Measurements from ENCODE around the gene RETN.

The RETN gene

DNA sequence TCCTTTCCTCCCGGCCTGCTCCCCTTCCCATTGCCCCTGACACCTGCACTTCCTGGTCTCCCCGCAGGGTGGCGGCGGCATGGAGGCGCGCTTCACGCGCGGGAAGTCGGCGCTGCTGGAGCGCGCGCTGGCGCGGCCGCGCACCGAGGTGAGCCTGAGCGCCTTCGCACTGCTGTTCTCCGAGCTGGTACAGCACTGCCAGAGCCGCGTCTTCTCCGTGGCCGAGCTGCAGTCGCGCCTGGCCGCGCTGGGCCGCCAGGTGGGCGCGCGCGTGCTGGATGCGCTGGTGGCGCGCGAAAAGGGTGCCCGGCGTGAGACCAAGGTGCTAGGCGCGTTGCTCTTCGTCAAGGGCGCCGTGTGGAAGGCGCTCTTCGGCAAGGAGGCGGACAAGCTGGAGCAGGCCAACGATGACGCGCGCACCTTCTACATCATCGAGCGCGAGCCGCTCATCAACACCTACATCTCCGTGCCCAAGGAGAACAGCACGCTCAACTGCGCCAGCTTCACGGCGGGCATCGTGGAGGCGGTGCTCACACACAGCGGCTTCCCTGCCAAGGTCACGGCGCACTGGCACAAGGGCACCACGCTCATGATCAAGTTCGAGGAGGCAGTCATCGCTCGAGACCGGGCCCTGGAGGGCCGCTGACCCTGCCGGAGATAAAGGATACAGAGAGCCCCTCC lies 13.5 kb downstream of the RETN start:
- no peak for DNase-seq (ENCODE audit: low read depth in 2 of 2)

DNA sequence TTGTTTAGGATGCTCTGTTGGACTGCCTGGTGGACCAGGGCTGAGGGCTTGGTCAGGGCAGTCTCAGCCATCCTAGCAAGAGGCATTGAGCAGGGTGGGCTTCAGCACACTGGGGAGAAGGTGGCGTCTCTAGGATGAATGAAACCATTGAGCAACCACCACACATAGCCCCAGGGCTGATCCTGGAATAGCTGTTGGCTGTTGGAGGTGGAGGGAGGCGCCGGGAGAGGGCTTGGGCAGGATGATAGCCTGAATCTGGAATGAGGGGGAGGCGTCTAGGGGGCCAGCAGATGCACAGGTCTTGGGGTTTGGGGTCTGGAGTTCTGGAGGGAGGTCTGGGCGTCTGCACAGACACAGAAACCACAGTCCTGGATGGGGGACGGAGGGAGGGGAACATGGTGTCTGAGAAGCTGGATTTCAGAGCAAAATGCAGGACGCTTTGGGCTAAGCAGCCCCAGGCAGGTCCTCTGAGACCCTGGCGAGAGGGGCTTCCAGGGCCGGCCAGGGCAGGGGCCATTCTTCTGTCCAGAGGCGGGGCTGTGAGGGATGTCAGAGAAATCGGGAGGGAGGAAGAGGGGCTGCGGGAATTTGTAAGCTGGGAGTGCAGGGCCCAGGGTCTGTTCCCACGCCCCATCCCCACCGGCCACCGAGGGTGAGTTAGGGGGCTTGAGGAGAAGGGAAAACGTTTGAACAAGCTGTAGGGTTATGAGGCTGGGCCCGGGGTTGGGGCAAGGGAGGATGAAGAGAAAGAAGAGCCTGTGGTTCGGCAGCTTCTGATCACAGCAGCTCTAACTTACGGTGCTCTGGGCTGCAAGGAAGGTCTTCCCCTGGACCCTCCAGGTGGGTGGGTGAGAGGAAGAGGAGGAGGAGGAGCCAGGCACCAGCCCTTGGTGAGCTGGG lies 16.9 kb downstream of the RETN start:
- DNase-seq (ENCODE audit: low read depth in 2 of 2), result no peak

DNA sequence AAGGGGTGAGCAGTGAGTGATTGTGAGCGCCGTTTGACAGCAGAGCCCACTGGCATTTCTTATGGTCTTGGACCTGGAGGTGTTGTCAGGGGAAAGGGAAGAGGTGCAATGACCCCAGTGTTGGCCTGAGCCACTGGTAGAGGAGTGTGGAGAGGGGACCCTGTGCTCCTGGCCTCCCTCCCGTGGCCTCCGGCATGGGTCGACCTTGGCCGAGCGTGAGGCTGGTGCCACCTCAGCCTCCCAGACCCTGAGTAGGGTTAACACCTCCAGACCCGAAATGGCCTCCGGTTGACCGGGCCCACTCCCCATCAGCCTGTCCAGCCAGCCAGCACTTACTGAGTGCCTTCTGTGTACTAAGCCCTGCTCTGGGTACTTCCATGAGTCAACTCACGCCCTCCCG lies 18.3 kb downstream of the RETN start:
- no peak for DNase-seq (ENCODE audit: low read depth in 2 of 2)

DNA sequence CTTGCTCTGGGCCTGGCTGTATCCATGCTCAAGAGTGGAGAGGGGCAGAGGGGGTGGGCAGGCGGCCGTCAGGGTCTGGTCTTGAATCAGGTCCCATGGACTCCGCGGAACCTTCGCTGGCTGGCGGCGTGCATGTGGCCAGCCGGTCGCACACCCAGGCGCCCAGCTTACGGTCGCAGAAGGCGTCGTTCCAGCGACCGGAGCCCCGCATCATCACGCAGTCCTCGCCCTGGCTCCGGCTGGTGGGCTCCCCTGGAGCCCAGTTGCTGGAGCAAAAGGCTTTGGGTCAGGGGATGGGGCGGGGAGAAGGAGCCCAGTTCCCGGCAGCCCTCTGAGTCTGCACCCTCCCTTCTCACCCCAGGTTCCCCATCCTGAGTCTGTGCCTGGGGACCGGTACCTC lies 20.3 kb downstream of the RETN start:
- no peak for DNase-seq (ENCODE audit: low read depth in 2 of 2)

DNA sequence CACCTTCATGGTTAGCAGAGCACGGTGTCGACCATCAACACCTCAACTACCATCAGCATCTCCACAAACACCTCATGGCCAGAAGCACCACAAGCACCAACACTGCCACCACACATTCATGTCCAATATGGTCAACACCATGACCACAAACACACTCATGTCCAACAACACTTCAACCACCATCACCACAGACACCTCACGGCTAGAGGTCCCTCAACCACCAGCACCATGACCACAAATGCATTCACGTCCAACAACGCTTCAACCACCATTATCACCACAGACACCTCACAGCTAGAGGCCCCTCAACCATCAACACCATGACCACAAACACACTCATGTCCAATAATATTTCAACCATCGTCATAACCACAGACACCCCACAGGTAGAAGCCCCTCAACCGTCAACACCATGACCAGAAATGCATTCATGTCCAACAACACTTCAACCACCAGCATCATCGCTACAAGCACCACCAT lies 22.0 kb downstream of the RETN start:
- no peak for DNase-seq (ENCODE audit: low read depth in 2 of 2)

DNA sequence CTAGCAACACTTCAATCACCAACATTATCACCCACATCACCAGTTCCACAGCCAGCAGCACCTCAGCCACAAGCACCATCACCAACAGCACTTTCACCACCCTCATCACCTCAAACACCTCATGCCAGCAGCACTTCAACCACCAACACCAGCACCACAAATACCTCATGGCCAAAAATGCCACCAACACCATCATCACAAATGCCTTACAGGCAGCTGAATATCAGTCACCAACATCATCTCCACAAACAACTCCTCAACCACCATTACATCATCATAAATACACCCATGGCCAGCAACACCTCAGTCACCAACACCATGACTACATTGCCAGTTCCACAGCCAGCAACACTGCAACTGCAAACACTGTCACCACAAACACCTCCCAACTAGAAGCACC lies 22.6 kb downstream of the RETN start:
- DNase-seq (ENCODE audit: low read depth in 2 of 2), result no peak

DNA sequence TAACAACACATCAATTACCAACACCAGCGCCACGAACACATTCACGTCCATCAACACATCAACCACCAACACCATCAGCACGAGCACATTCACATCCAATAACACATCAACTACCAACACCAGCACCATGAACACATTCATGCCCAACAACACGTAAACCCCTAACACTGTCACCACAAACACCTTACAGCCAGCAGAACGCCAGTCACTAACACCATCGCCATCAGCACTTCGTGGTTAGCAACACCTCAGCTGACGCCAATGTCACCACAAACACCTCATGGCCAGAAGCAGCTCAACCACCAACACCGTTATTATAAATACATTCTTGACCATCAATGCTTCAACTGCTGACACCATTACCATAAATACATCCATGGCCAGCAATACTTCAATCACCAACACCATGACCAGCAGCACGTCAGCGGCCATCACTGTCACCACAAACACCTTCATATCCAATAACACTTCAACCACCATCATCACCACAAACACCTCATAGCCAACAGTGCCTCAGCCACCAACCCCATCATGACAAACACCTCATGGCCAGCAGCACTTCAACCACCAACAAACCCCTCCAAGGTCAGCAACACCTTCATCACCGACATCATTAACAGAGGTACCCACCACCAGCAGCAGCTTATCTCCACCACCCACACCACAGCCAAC lies 23.7 kb downstream of the RETN start:
- no peak for DNase-seq (ENCODE audit: low read depth in 2 of 2)

DNA sequence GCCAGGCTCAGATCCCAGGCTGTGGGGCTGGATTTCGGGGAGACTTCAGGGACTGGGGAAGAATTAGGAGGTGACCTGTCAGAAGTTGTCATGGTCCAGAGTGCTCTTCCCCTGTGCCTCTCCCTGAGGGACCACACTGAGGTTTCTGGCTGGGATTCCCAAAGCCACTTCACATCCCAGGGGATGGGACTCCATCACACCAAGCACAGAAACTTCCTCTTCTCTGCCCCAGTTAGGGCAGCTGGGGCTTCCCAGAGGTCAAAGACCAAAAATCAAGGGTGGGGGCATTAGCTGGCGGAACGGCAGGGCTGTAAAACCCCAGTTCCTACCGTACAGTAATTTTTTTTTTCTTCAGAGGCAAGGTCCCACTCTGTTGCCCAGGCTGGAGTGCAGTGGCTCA lies 25.6 kb downstream of the RETN start:
- DNase-seq (ENCODE audit: low read depth in 2 of 2), result no peak

DNA sequence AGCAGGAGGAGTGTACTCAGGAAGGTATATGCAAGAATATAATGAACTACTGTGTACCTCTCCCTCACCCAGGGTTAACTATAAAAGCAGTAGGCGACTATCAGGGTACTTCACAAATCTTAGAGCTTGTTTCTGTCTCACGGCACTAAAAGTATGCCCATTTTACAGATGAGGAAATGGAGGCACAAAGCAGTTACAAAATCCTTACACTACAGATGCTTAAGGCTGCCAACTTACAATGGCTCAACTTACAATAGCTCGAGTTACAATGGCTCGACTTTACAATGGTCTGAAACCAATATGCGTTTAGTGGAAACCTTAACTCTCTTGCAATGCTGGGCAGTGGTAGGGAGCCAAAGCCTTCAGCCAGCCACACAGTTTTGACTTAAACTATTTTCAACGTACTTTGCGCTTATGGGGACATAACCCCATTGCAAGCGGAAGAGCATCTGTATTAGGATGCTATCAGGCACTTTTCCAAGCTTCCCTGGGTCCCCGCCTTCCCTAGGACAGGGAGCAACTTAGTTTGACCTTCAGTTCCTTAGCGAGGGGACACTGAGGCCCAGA lies 29.0 kb downstream of the RETN start:
- no peak for DNase-seq (ENCODE audit: low read depth in 2 of 2)

DNA sequence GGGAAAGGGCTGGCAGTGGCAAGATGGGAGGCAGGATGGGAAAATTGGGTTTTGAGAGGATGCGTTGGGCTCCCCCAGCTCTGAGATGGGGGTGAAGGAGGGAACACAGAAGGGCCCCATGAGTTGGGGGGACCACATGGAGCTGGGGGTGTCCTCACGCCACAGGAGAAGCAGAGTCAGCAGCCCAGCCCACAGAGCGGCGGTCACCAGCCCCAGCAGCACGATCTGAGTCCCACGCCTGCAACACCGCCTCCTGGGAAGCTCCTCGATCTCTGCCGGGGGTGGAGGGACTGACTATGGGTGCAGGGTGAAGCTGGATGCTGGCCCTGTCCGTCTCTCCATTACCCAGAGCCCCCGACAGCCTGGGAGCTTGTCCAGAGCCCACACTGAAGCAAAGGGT lies 29.7 kb downstream of the RETN start:
- DNase-seq (ENCODE audit: low read depth in 2 of 2), result no peak

DNA sequence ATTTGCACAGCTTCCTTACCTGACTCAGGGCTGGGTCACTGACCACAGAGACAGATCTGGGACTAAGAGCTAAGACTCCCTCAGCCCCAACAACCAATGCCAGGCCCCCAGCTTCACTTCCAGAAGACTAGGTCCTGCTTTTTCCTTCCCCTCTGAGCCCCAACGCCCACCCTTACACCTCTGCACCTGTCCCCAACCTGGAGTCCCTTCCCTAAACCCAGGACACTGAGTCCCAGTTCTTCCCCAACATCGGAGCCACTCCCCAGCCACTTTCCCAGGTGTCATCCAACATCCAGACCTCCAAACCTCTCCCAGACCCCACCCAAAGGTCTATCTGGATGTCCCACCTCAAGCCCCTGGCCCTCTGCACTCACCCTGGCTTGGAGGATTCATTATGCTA lies 30.2 kb downstream of the RETN start:
- no peak for DNase-seq (ENCODE audit: low read depth in 2 of 2)

DNA sequence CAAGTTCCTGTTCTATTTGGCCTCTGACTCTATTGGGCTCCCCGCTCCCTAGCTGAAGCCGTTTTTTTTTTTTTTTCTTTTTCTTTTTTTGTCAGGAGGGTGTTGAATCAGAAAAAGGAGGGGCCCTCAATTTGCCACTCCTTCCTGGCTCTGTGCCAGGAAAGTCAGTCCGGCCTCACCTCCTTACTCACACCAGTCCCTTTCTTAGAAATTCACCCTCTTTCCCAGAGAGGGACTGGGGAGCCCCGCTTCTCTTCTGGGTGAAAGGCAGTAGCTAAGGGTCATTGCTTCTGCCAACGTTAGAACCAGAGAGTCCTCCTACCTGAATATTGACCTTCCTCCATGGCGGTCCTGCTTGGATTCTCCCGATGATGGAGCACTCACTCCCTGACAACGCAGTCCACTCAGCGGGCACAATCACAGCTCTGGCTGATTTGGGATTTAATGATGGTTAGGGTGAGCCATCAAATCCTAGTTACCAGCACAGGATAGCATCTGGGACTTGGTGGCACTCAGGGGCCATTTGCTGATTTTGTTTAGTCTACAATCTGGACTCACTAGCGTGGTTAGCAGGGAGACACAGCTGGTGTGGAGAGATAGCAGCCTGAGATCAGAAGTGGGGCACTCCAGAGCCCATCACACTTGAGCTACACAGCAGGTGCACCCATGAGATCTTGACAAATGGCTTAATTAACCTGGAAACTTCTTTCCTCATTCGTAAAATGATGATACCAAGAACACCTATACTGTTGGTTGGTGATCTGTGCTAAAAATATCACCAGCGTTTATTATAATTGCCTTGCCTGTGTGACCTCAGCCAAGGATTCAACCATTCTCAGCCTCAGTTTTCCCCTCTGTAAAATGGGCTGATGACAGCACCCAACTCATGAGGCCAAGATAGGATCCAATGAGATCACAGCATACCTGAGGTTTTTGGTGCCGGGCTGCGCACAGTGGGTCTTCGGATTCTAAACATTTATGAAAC lies 30.9 kb downstream of the RETN start:
- no peak for DNase-seq (ENCODE audit: low read depth in 2 of 2)

DNA sequence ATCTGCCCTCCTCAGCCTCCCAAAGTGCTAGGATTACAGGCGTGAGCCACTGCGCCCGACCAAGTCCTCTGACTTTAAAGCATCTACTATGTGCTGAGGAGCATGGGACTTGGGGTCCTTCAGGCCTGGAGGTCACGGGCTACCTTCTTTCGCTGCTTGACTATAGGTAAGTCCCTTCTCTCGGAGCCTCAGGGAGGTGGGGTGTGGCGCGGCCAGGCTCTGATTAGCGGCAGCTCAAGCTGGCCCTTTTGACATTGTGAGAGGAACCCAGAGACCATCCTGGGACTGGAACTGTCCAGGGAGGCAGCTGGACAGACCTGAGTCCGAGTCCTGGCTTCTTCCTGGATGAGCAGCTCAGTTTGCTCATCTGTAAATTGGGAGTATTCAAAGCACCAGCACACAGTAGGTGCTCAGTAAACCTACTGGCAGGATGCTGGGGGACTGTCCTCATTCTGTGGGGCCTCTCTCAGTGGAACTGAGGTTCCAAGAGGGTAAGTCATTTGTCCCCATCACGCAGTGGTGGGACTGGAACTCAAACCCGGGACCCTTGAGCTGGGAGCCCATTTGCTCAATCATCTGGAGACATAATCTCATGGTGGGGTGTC lies 32.3 kb downstream of the RETN start:
- no peak for DNase-seq (ENCODE audit: low read depth in 2 of 2)

DNA sequence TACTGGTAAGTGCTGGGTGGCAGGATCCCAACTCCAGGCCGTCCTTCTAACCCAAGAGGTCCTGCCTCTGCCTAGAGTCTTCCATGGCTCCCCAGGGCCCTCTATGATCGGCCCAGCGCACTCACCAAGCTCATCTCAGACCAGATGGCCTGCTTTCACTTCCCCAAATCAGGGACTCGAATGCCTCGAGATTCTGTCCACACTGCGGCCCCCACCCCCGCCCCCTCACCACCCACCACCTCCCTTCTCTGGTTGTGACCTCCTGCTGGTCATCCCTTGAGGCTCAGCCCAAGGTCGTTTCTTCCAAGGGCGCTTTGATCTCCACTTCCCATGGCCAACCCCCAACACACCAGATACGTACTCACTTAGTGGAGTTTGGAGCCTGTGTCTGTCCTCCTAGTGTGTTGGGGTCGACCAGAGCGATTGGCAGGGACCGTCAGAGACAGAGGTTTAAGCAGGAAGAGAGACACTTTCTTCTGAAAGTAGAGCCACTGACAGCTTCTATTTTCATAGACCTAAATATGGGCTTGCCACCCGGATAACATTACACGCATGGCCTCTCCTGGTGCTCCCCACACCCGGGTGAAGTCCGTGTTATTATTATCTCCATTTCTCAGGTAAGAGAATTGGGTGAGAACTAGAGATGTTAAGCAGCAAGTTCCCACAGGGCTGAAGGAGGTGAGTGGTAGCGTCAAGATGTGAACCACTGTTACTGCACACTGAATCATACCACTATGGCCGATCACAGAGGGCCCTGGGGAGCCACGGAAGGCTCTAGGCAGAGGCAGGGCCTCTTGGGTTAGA lies 33.0 kb downstream of the RETN start, which contains the start of gene FCER2:
TSS of gene FCER2 (minus strand) at position 478 of the 804 bp plus-strand sequence. CDS start 2,371 bp downstream, outside the sequence.
- DNase-seq (ENCODE audit: low read depth in 2 of 2), result no peak

DNA sequence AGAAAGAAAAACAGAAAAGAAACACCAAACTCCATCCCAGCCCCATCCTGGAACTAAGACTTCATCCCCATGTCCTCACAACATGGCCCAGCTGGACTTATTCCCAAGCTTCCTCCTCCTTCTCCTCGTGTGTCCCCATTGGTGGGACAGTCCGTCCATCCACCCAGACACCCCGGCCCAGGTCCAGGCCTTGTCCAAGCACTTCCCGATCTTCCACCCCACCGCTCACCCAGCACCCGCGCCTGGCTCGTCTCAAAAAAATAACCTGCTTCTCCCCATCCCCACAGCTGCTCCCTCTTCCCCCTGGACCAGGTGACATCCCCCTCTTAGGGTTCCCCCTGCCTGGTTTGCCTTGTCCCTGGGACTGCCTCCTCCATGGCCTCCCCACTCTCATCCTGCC lies 34.5 kb downstream of the RETN start:
- DNase-seq (ENCODE audit: low read depth in 2 of 2), result no peak

DNA sequence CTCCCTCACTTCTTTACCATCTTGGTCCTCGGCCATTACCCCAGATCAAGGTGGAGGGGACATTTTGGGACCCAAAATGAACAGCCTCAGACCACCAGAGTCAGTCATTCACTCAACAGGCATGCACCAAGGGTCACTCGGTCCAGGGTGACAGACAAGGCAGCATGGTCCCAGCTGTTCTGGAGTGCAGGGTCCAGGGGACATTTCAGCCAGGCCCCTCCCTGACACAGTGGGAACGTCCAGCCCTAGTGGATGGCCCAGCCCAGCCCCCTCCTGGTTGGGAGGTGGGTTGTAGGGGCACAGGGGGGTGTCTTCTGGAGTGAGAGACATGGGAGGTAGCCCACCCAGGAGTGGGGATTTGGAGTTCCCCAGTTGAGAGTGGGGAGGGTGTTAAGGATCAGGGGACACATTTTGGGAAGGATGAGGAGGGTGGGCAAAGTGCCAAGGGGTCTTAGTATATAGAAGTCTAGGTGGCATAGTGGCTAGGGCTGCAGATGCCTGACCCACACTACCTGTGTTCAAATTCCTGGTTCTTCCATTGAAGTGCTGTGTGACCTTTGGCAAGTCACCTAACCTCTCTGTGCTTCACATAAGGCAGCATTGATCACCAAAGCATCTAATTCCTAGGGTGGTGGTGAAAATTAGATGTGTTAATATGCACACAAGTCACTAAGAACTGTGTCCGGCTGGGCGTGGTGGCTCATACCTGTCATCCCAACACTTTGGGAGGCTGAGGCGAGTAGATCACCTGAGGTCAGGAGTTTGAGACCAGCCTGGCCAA lies 35.6 kb downstream of the RETN start:
- DNase-seq (ENCODE audit: low read depth in 2 of 2), result no peak

DNA sequence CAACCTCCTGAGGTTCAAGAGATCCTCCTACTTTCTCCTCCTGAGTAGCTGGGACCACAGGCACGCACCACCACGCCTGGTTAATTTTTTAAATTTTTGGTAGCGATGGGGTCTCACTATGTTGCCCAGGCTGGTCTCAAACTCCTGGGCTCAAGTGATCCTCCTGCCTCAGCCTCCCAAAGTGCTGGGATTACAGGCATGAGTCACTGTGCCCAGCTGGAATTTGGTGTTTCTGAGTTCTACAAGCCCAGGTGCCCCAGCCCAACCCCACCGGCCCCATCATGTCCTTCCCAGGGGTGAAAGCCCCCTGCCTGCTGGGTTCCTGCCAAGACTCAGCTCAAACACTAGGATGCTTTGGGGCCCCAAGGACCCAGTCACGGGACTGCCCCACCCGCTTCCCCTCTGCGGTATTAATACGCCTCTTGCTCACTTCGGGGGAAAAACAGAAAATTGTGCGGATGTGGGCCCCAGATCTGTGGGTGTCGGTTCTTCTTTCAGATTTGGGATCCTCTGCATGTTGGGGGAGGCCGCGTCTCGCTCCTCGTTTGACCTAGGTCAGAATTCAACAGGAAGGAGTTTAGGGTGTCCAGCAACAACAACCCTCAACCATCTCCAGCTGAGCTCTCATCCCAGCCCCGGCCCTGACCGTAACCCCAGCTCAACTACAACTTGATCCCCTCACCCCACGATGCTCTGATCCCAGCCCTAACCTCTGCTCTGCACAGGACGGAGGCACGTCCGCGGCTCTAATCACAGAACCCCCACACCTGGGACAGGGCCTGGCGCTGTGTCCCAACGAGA lies 36.7 kb downstream of the RETN start:
- DNase-seq (ENCODE audit: low read depth in 2 of 2), result peak; percentile 32 to 43
